Measurements from ENCODE around the gene CFAP206.

Gene CFAP206

DNA sequence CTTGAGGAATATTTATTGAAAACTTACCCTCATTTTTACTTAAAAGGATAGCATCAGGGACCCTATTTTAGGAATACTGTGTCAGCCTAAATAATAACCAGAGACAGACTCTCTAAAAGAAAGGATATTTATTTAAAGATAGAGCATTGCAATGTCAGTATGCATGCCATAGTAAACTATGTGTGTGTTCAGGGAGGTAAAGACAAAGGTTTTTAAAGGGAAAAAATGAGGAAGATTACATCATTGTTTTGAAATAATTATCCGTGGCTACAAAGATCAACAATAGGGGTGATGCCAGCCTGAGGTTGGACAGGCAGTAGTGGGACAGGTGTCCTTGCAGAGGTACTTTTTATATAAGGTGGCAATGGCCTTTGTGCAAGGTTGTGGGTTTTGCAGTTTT, 23.7 kb upstream of the CFAP206 start:
- TF ChIP-seq FOXM1 (IDR thresholded peaks at IDR 0.05; ENCODE audit: borderline replicate concordance, low read depth) (no peak), TCF12 (IDR thresholded peaks at IDR 0.05; ENCODE audit: low read depth) (no peak), NFIC (IDR thresholded peaks at IDR 0.05) (no peak), EP300 (IDR thresholded peaks at IDR 0.05; ENCODE audit: borderline replicate concordance) (no peak), YY1 (IDR thresholded peaks at IDR 0.05; ENCODE audit: low read depth) (no peak), EGR1 (IDR thresholded peaks at IDR 0.05) (no peak), TEAD4 (IDR thresholded peaks at IDR 0.05) (no peak), RAD21 (IDR thresholded peaks at IDR 0.05; ENCODE audit: low read depth) (no peak), CREB1 (IDR thresholded peaks at IDR 0.05; ENCODE audit: low read depth) (no peak), TAF1 (IDR thresholded peaks at IDR 0.05; ENCODE audit: low read depth) (no peak), ZBTB7A (IDR thresholded peaks at IDR 0.05; ENCODE audit: low read depth) (no peak)
- TF ChIP-seq, protein P1, sequence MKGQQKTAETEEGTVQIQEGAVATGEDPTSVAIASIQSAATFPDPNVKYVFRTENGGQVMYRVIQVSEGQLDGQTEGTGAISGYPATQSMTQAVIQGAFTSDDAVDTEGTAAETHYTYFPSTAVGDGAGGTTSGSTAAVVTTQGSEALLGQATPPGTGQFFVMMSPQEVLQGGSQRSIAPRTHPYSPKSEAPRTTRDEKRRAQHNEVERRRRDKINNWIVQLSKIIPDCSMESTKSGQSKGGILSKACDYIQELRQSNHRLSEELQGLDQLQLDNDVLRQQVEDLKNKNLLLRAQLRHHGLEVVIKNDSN (IDR thresholded peaks at IDR 0.05) = no peak
- TF ChIP-seq, protein P2, sequence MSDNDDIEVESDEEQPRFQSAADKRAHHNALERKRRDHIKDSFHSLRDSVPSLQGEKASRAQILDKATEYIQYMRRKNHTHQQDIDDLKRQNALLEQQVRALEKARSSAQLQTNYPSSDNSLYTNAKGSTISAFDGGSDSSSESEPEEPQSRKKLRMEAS (IDR thresholded peaks at IDR 0.05) = no peak
- TF ChIP-seq, protein P3, sequence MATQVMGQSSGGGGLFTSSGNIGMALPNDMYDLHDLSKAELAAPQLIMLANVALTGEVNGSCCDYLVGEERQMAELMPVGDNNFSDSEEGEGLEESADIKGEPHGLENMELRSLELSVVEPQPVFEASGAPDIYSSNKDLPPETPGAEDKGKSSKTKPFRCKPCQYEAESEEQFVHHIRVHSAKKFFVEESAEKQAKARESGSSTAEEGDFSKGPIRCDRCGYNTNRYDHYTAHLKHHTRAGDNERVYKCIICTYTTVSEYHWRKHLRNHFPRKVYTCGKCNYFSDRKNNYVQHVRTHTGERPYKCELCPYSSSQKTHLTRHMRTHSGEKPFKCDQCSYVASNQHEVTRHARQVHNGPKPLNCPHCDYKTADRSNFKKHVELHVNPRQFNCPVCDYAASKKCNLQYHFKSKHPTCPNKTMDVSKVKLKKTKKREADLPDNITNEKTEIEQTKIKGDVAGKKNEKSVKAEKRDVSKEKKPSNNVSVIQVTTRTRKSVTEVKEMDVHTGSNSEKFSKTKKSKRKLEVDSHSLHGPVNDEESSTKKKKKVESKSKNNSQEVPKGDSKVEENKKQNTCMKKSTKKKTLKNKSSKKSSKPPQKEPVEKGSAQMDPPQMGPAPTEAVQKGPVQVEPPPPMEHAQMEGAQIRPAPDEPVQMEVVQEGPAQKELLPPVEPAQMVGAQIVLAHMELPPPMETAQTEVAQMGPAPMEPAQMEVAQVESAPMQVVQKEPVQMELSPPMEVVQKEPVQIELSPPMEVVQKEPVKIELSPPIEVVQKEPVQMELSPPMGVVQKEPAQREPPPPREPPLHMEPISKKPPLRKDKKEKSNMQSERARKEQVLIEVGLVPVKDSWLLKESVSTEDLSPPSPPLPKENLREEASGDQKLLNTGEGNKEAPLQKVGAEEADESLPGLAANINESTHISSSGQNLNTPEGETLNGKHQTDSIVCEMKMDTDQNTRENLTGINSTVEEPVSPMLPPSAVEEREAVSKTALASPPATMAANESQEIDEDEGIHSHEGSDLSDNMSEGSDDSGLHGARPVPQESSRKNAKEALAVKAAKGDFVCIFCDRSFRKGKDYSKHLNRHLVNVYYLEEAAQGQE (IDR thresholded peaks at IDR 0.05; ENCODE audit: low read depth) = no peak

DNA sequence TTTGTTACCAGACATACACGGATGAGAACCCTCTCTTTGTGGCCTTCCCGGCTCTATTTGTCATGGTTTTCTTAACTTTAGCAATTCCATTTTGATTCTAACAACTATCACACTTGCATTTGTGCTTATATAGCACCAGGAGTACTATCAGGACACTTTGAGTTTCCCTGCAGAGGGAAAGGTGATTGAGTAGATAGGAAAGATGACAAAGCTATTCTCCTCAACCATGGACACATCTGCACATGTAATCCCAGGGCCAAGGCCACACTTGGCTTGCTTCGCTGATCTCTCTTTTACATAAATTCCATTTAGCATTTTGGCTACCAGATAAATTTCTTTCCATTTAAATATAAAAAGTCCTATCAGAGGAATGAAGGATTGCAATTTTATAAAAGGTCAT, 23.3 kb upstream of the CFAP206 start:
- TF ChIP-seq EP300 (IDR thresholded peaks at IDR 0.05; ENCODE audit: borderline replicate concordance) (no peak), TEAD4 (IDR thresholded peaks at IDR 0.05) (no peak), YY1 (IDR thresholded peaks at IDR 0.05; ENCODE audit: low read depth) (no peak), FOXM1 (IDR thresholded peaks at IDR 0.05; ENCODE audit: borderline replicate concordance, low read depth) (no peak), RAD21 (IDR thresholded peaks at IDR 0.05; ENCODE audit: low read depth) (no peak), CEBPB (IDR thresholded peaks at IDR 0.05) (no peak), CREB1 (IDR thresholded peaks at IDR 0.05; ENCODE audit: low read depth) (no peak), EGR1 (IDR thresholded peaks at IDR 0.05) (no peak), NFIC (IDR thresholded peaks at IDR 0.05) (no peak), ZBTB7A (IDR thresholded peaks at IDR 0.05; ENCODE audit: low read depth) (no peak), TAF1 (IDR thresholded peaks at IDR 0.05; ENCODE audit: low read depth) (no peak), TCF12 (IDR thresholded peaks at IDR 0.05; ENCODE audit: low read depth) (no peak)
- TF ChIP-seq, protein P1 (IDR thresholded peaks at IDR 0.05) = no peak
- TF ChIP-seq, protein P3 (IDR thresholded peaks at IDR 0.05; ENCODE audit: low read depth) = no peak
- TF ChIP-seq, protein P2 (IDR thresholded peaks at IDR 0.05) = no peak

DNA sequence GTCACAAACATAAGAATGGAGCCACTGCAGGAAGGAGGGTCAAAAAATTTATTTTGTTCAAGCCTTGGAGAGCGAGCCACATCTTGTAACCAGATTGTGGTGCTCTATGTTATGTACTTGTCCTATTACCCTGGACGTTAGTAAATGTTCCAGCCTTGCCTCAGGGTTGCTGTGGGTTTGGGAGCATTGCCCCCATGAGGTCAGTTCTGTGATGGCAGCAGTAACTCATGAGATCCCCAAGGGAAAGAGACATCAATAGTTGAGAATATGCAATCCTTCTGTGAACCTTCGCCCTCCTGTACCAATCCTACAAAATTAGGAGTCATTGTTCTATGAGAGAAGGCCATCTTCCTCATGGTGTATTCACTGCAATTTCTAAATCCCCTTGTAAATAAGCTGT, 16.4 kb upstream of the CFAP206 start:
- TF ChIP-seq TEAD4 (IDR thresholded peaks at IDR 0.05) = no peak
- no peak for TF ChIP-seq CREB1 (IDR thresholded peaks at IDR 0.05; ENCODE audit: low read depth)
- TF ChIP-seq RAD21 (IDR thresholded peaks at IDR 0.05; ENCODE audit: low read depth) = peak; percentile 69
- TF ChIP-seq CEBPB (IDR thresholded peaks at IDR 0.05) = no peak
- no peak for TF ChIP-seq EGR1 (IDR thresholded peaks at IDR 0.05)
- TF ChIP-seq, protein P1 (IDR thresholded peaks at IDR 0.05) = no peak

DNA sequence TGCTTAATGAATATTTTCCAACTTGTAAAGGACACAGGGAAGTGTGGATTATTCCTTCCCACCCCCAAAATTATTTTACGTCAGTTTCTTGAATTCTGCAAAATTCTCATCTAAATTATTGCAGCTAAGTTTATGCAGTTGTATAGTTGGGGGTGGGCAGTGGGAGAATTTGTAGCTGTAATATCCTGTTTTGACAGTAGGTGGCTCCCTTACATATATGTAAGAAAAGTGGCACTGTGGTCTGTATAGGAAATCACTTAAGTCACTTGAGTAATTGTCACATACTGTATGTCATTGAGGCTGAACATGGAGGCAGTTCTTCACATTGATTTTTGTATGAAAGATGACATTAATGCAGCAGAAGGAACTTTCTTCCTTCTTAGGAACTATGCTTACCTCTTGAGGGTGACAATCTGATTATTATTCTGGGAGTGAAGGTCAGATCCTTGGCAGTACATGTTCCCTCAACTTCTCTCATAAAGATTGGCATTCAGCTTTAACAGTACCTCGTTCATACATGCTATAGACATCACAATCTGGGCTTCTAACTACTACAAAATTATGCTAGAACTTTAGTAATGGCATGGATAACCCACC, 14.6 kb upstream of the CFAP206 start:
- TF ChIP-seq, protein P3 (IDR thresholded peaks at IDR 0.05; ENCODE audit: low read depth) = no peak
- TF ChIP-seq EGR1 (IDR thresholded peaks at IDR 0.05) = no peak
- TF ChIP-seq RAD21 (IDR thresholded peaks at IDR 0.05; ENCODE audit: low read depth) = peak; percentile 80

Measured in Ishikawa (cell line).